Measurements from ENCODE around the gene CASD1. TPM values are rescaled to one million over a fixed set of nuclear protein-coding genes. Genes with fewer than 3 reads are reported as not detected.

Gene CASD1
- polyA plus RNA-seq, result 10 to 100 TPM in 1 of 3 donors, 1 to 10 TPM in 2; 6.4 to 16.5 (median 8.8) TPM

DNA sequence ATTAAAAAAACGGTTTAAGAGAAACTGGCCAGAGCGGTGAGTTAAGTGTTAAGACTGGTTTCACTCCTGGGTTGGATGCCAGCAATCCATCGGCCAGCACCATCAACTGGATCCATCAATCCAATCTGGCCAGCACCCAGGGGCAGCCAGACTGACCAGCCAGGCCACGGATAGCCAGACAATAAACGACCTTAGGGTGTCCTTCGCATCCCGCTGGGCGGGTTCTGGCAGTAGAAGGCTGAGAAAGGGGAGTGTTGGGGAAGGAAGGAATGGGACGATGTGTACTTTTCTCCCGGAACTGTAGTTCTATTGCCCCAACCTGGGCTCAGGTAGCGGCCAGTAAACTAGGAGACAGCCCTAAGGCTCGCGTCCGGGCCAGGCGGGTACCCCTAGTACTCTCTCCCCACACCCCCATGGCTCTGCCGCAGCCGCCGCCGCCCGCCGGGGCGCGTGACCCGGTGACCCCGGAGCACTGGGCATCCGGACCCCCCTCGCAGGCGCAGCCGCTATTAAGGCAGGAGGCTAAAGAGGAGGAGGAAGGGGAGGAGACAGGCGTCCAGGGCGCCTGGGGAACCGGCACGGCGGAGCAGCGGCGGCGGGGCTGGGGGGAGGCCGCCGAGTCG is at the start of gene CASD1:
TSS of gene CASD1 (plus strand) at position 546 of the 623 bp plus-strand sequence. CDS start 276 bp downstream, outside the sequence.
- WGBS, 3 donors, result 4 to 5% (median 4%) methylated on average over 27 to 40 of the region's 40 CpGs

DNA sequence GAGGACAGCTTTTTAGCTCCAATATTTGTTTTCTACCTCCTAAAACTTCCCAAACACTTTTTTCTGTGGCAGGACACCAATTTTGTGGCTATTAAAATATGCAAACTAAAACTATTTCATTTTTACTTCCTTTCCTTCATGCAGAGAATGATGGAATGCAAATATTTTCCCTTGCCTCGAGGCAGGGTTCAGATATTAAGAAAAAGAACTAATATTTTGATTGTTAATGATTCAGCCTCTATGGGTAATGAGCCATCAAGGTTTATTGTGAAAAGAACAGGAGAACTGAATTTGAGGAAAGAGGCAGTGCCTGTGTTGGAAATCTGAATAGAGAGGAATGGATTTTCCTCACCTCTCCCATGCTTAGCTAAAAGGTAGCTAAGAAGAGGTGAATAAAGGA is 43.1 kb upstream of the CASD1 start:
- no peak overlapping the region for H3K27ac ChIP-seq (ENCODE audit: low read depth, low read length)
- 33 to 75% (median 69%) methylated on average over 1 of the region's 1 CpG for WGBS, 3 donors

More for the DNA sequence above, at the start of gene CASD1:
- peak within 1 kb of the TSS; percentile 75 for H3K27ac ChIP-seq (ENCODE audit: low read depth, low read length)

DNA sequence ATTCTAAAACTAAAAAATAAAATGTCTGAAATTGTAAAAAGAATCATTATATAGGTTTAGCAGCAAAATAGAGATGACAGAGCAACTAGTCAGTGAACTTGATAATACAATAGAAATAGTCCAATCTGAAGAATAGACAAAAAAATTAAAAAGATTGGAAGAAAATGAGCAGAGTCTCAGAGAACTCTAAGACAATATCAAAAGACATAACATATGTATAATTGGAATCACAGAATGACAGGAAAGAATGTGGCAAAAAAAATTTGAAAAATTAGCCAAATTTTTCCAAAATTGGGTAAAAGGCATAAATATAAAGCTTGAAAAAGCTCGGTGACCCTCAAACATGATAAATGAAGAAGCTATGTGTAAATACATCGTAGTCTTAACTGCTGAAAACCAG is 38.0 kb upstream of the CASD1 start:
- H3K27ac ChIP-seq (ENCODE audit: low read depth, low read length), result no peak overlapping the region
- WGBS, 3 donors, result 88 to 95% (median 94%) methylated on average over 2 of the region's 2 CpGs

DNA sequence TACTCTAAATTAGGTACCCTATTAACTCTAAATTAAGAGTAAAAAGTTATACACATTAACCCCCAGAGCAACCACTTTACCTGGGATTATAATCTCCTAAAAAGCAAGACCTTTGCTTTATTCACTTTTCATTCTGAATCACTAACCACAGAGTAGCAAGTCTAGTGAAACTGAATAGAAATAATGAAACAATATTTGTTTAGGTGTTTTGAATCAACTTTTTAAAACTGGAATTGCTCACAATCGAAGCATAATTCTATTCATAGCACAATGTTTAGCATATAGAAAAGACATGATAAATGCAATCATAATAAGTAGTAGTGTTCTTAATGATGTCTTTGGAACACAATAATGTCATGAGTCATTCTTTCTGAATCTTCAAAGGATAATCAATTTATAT is 37.0 kb upstream of the CASD1 start:
- H3K27ac ChIP-seq (ENCODE audit: low read depth, low read length), result no peak overlapping the region
- 88 to 90% (median 88%) methylated on average over 1 of the region's 1 CpG for WGBS, 3 donors

DNA sequence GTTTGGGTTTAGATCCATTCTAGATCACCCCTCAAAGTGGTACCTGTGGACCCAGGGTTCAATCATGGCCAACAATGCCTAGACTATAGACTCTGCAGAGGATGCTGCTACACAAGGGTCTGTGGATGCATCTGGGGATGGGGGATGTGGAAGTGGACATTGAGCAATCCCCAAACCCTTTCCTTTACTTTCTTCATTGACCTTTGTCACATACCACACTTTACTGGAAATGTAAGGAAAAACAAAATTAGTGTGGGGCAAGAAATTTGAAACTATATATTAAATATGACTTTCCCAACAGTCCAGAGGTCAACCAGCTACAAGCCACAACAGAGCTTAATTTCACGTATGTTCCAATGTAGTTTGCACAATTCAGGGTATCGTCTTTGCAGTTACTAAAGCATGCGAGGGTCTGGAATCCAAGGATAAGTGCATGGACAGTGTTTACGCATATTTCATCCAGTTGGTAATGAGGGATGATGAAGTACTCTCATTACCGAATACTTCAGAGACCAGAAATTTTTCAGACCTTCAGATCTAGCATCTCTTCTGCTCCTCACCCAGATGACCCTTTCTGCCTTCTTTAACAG is 33.3 kb upstream of the CASD1 start:
- H3K27ac ChIP-seq (ENCODE audit: low read depth, low read length), result no peak overlapping the region
- WGBS, 3 donors, result 85 to 92% (median 87%) methylated on average over 5 of the region's 5 CpGs

DNA sequence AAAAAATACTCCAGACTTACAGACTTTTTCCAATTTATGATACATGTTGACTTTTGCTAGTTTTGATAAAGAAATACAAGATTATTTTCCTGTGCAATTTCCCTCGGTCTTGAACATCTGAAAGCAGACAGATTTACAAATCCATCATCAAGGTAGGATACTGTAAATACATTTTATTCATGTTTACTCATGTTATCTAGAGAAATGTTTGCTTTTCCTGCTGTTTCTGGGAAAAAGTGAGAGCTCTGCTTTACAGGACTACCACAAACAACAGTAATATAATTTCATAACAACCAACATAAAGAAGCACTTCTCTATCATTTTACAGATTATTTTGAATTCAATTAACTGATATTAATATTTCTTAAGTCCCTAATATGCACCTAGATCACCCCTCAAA is 31.7 kb upstream of the CASD1 start:
- WGBS, 3 donors, result 24 to 74% (median 73%) methylated on average over 1 of the region's 1 CpG
- no peak overlapping the region for H3K27ac ChIP-seq (ENCODE audit: low read depth, low read length)

DNA sequence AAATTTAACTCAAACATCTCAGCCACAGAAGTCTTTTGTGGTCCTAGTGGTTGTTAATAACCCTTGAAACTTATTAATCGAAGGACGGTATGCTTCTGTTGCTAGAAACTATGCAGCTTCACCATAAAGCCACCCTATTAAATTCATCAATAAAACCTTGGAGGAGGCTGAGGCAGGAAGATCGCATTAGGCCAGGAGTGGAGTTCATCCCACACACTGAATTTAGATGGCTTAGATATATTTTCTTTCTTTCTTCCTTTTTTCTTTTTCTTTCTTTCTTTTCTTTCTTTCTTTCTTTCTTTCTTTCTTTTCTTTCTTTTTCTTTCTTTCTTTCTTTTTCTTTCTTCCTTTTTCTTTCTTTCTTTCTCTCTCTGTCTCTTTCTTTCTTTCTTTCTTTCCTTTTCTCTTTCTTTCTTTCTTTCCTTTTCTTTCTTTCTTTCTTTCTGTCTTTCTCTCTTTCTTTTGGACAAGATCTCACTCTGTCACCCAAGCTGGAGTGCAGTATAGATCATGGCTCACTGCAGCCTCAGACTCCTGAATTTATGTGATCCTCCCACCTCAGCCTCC is 30.9 kb upstream of the CASD1 start:
- 75 to 98% (median 95%) methylated on average over 3 of the region's 3 CpGs for WGBS, 3 donors
- no peak overlapping the region for H3K27ac ChIP-seq (ENCODE audit: low read depth, low read length)

DNA sequence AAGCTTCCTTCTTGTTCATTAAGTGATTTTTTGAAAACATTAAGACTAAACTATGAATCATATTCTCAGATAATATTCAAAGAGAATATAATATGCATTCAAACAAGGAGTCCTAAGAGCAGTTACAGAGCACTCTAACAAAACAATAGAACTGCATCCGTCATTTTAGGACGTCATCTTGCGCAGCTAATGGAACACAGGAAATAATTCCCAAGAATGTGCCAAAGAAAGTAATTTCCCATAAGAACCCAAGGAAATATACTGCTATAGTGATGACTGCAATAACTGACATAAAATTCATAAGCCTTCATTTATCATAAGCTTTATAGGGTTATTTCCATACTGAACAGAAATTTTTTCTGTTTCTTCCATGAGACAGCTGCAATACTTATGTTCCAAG is 28.3 kb upstream of the CASD1 start:
- H3K27ac ChIP-seq (ENCODE audit: low read depth, low read length), result no peak overlapping the region
- WGBS, 3 donors, result 65 to 83% (median 68%) methylated on average over 3 of the region's 3 CpGs

DNA sequence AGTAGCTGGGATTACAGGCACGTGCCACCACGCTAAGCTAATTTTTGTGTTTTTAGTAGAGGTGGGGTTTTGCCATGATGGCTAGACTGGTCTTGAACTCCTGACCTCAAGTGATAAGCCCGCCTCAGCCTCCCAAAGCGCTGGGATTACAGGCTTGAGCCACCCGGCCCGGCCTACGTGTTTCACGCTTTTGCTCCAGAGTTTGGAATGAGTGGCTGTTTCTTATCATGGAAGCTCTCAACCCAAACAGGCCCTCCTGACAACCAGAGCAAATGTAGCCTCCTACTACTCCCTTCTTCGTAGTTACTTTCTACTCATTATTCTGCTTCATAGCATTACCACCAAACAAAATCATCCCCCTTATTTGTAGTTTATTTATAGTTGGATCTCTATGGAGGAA is 26.8 kb upstream of the CASD1 start:
- WGBS, 3 donors, result 85 to 93% (median 86%) methylated on average over 9 of the region's 9 CpGs
- H3K27ac ChIP-seq (ENCODE audit: low read depth, low read length), result no peak overlapping the region

DNA sequence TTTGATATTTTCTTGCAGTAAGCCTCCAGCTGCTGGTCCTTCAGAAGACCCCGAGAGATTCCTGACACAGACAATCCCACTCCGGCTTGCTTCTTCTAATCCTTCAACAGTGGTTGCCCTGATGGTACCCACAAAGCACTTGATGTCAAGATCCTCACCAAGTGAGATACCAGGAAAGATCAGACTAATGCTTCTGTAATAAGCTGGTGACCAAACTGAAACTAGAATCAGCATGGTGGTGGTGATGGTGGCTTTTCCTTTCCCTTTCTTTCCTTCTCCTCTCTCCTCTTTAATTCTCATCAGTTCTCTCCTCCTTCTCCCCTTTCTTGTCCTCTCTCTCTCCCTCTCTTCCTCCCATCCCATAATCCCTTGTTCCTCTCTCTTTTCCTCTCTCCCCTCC is 25.8 kb upstream of the CASD1 start:
- WGBS, 3 donors, result 95 to 100% (median 95%) methylated on average over 2 of the region's 2 CpGs
- no peak overlapping the region for H3K27ac ChIP-seq (ENCODE audit: low read depth, low read length)

DNA sequence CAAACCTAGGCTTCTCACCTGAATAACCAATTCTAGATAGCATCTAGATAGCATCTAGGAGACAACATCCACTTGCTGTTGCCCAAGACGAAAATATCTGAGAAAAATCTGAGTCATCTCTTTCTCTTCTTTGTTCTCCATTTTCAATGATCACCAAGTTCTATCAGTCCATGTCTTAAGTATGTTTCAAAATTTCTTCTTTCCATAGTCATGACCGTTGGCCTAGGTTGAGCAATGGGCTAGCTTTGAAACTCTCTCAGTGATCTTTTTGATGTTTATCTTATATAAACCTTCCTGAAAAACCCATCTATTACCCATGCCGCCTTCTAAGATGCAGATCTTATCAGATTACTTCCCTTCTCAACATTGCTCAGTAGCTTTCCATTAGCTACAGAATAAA is 23.4 kb upstream of the CASD1 start:
- 56 to 75% (median 74%) methylated on average over 3 of the region's 3 CpGs for WGBS, 3 donors

DNA sequence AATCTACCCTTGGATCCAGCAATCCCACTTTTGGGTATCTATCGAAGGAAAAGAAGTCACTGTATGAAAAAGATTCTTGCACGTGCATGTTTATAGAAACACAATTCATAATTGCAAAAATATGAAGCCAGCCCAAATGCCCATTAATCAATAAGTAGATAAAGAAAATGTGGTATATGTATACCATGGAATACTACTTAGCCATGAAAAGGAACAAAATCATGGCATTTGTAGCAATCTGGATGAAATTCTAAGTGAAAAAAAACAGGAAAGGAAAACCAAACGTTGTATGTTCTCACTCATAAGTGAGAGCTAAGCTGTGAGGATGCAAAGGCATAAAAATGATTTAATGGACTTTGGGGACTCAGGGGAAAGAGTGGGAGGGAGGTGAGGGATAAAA is 18.2 kb upstream of the CASD1 start:
- WGBS, 3 donors, result 70 to 76% (median 76%) methylated on average over 3 of the region's 3 CpGs

More for the DNA sequence above, 23.4 kb upstream of the CASD1 start:
- H3K27ac ChIP-seq (ENCODE audit: low read depth, low read length), result no peak overlapping the region

DNA sequence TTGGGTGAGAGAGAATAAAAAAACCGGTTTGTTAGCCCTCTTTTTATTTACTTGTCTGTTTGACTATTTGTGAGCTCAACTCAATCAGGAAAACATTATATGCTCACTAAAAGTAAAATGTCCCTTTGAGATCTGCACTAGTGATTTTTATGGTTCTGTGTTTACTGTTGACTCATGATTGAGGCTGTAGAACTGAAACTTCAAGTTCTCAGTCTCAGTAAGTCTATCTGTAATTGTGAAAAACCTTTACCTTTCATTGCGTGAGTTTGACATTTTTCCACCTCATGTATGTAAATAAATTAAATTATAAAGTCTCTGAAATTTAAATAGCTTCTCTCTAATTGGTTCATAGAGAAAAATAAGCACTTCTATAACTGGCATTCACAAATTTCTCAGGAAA is 17.0 kb upstream of the CASD1 start:
- 73 to 88% (median 83%) methylated on average over 2 of the region's 2 CpGs for WGBS, 3 donors
- H3K27ac ChIP-seq (ENCODE audit: low read depth, low read length), result no peak overlapping the region

More for the DNA sequence above, 18.2 kb upstream of the CASD1 start:
- no peak overlapping the region for H3K27ac ChIP-seq (ENCODE audit: low read depth, low read length)

DNA sequence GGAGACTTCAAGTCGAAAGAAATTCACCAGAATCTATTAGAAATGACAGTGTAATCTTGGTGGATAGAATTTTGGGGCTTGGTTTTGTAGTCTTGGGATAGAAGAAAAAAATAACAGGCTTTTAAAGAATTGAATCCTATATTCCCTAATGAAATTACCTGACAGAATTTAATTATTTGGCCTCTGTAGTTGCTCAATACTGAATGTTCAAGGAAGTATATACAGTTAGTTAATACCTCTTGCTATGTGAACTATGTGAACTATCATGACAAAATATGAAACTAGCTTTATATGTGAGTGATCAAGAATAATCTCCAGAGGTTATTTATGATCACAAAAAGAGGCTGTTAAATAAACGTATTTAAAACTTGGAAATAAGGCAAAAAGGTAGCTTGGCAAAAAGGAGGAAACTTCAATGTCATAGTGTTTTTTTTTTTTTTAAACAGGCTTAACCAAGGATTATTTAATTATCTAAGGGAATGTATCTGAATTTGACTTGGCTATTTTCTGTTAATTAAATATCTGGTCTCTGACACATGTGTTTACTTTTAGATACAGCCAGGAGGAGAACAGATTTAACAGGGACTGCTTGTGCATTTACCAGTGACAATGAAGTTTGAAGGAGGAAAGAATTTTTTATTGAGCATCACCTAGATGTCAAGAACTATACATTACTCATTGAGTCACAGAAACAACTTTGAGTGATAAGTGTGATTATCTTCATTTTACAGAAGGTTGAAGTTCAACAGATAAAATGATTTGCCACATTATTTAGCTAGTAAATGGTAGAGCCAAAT is 11.5 kb upstream of the CASD1 start:
- 81 to 82% (median 81%) methylated on average over 2 of the region's 2 CpGs for WGBS, 3 donors
- H3K27ac ChIP-seq (ENCODE audit: low read depth, low read length), result no peak overlapping the region

DNA sequence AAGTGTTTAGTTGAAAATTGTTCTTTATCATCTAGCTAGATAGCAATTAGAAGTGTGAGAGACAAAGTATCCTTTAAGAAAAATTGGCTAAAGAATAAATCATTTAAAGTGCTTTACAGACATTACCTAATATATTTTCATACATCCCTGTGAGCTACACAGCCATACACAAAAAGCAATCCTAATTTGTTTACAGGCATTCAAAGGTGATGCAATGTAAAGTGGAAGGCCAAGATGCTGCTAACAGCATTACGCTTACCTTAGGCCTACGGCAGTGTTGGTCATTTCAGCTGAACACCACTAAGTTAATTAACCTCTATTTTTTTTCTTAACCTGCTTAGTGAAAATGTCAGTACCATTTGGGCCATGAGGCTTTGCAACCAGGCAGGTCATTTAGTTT is 10.7 kb upstream of the CASD1 start:
- WGBS, 3 donors, result 94 to 97% (median 96%) methylated on average over 2 of the region's 2 CpGs
- no peak overlapping the region for H3K27ac ChIP-seq (ENCODE audit: low read depth, low read length)

DNA sequence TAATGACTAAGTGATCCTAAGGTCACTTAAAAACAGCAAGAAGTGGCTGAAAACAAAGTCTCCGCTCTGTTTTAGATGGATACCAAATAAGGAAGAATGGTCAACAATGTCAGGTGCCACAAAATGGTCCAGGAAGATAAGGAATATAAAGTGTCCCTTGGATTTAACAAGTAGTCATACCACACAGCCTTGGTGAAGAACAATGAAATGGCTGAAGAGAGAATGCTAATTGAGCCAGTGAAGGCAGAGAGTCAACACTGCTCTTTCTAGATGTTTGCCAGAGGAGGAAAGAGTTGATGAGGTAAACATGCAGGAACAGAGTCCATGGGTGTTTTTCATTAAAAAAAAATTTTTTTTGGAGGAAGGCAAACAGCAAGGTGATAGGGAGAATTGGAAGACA is 2.1 kb upstream of the CASD1 start:
- WGBS, 3 donors, result 87 to 100% (median 98%) methylated on average over 1 of the region's 1 CpG
- no peak overlapping the region for H3K27ac ChIP-seq (ENCODE audit: low read depth, low read length)

DNA sequence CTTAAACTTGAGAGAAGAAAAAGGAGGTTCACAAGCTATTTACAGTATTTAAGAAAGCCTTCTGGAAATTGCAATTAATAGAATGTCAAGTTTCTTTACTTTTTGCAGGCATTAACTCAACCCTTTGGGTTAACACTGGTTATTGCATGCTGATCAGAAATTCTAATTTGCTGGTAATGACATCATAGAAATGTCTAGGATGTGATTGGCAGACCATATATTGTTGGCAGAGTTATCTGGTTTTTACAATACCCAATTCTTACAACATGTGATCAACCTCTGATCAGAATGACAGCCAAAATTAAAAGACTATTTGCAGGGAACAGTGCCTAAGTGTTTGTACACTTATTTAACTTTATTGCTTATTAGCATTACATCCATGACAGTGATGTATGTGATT is 1.6 kb upstream of the CASD1 start:
- no peak overlapping the region for H3K27ac ChIP-seq (ENCODE audit: low read depth, low read length)

DNA sequence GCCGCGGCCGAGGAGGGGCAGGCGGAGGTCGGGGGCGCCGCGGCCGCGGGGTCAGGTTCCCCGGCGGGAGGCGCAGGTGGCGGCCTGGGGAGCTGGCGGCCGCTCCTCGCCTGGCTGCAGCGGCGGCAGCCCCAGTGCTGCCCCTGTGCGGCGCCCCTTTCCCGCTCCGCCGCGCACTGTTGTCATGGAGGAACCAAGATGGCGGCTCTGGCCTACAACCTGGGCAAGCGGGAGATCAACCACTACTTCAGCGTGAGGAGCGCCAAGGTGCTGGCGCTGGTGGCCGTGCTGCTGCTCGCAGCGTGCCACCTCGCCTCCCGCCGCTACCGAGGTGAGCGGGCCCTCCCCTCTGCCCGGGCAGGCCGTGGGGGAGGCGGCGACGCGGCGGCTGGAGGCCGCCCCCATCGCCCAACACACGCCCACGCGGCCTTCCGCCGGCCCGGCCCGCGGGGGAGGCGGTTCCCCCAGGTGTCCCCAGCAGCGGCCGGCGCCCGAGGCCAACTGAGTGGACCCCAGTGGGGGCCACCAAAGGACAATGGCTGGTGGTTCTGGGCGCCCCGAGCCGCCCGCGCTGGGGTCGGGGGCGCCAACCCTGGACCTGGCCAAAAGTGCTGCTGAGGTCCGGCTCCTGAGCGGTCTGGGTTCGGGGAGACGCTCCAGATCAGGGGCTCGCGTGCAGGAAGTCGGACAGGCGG is 425 bp downstream of the CASD1 start:
- peak overlapping the region; percentile 75 for H3K27ac ChIP-seq (ENCODE audit: low read depth, low read length)
- WGBS, 3 donors, result 0 to 1% (median 0%) methylated on average over 48 to 75 of the region's 75 CpGs

All from adipose tissue (tissue), 3 donors.